Frontal cortex (tissue), 4 donors: ENCODE measurements around the gene NEK11. TPM values are rescaled to one million over a fixed set of nuclear protein-coding genes. Genes with fewer than 3 reads are reported as not detected.
"Not testable (repeated sequence)": the region's sequence is repeated elsewhere in the genome, so short reads cannot be mapped to it uniquely, and the experiment has no call there.

Experiments
- DNase-seq, 2 donors: peaks; one replicate each; pipeline ENCODE4 v3.0.0; 2012; ENCODE audit warnings: low spot score in 2 of 2
- FAIRE-seq: peaks from 2 replicates; lab custom pipeline; 2012; peaks lifted over from hg19 to GRCh38; lab: Jason Lieb, UNC
- total RNA-seq: library from RNA; depleted of rRNA; stranded (reverse); fragments of >200 nt; gene quantifications from one replicate; pipeline ENCODE4 v1.2.3, GENCODE V29; 2014
- donor health status: control.
- donor health status: control.
- donor health status: control.

The NEK11 gene
- total RNA-seq, 1 donor from 2014 or later: 28.1 TPM

DNA sequence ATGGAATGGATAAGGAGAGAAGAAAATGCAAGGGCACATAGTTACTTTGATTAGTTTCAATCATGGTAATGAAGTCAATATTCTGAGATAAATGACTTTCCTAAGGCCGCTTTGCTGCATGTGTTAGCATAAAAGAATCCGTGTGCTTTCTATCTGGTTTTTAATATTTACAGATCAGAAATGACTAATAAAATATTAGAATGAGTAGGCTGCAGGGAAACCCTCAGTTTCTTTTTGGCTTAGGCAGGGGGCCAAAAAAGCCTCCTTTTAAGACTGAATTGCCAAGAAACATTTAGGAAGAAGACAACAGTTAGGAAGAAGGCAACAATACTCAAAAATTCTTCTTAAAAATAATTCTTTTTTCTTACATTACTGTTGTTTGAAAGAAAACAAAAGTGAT is 11.6 kb downstream of the NEK11 start:
- no peak for FAIRE-seq
- no peak for DNase-seq

GRCh38 chr3:131042271-131042985 is 15.8 kb downstream of the NEK11 start:
- not testable (repeated sequence) for DNase-seq

DNA sequence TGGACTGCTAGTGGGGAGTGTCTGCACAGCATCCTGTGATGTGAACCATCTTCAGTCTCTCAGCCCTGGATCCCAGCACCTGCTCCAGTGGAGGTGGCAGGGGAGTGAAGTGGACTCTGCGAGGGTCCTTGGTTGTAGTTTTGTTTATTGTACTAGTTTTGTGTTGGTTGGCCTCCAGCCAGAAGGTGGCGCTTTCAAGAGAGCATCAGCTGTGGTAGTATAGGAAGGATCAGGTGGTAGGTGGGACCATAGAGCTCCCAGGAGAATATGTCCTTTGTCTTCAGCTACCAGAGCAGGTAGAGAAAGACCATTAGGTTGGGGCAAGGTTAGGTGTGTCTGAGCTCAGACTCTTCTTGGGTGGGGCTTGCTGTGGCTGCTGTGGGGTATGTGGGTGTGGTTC is 20.9 kb downstream of the NEK11 start:
- FAIRE-seq (no peak), DNase-seq (no peak)

More at GRCh38 chr3:131042271-131042985, 15.8 kb downstream of the NEK11 start:
- not testable (repeated sequence) for FAIRE-seq

DNA sequence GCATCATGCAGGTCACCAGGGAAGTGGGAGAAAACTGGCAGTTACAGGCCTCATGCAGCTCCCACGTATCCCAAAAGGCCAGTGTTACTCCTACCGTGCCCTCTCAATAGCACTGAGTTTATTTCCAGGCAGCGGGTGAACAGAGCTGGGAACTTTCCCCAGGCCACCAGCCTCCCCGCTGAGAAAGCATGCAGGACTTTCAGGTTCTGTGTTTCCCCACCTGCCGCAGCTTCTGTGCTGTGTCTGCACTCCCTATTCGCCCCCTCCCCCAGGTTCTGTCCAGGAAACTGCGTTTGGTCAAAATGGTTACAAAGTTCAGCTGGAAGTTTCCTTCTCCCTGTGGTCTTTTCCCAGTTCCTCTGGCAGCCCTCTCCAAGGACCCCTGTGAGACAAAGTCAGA is 21.4 kb downstream of the NEK11 start:
- DNase-seq (no peak), FAIRE-seq (no peak)

- DNase-seq: no peak
- FAIRE-seq: no peak
These were observed 23.3 kb downstream of the NEK11 start for GRCh38 chr3:131050001-131050400.

DNA sequence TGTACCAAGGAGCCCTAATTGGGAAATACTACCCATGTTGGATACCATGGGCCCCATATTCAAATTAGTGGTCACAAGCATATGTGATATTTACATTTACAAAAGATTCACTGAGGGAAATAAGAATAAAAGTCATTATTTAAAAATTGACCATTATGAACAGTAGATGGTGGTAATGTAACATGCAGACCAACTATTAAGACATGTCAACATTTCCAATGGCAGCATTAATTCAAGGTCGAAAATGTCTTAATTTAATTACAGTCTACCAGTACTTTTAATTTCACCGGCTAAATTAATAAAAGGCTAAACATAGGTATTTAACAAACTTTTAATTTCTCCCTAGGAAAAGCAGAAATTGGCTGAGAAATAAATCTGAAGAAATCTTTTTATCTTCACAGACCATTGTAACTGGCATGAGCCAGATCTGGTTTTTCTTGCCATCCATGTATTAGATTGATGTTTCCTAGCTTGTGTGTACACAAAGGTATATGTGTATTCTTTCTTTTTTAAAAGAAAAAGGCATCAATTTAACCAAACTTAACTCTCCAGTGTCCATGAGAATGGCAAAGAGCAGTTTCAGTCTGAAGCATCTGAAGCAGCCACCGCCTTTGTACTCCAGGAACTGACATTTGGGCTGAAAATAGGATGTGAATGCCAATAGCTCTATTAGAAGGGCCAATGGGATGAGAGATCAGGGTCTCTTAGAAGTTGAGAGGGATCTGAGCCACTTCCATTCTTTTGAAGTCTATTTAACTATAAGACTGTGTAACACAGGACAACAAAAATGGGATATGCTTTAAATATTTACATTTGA is 26.6 kb downstream of the NEK11 start:
- DNase-seq: no peak
- FAIRE-seq: peak; percentile 84

DNA sequence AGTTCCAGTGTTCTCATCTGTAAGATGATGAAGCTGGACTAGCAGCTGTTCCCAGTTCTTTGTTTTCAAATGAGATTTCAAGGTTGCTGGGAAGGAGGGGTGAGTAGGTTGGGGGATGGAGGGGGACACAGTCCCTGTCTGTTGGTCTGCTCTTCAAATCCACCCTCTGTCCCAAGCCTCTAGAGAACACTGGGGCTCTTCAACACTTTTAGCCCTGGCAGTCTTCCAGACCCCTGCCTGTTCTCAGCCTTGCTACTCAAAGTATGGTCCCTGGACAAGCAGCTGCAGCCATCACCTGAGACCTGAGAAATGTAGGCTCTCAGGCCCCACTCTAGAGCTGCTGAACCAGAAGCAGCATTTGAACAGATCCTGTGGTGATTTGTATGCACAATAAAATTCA is 41.3 kb downstream of the NEK11 start:
- FAIRE-seq (no peak), DNase-seq (no peak)

- no peak for FAIRE-seq
- no peak for DNase-seq
These were observed 45.5 kb downstream of the NEK11 start for GRCh38 chr3:131072099-131072559.

DNA sequence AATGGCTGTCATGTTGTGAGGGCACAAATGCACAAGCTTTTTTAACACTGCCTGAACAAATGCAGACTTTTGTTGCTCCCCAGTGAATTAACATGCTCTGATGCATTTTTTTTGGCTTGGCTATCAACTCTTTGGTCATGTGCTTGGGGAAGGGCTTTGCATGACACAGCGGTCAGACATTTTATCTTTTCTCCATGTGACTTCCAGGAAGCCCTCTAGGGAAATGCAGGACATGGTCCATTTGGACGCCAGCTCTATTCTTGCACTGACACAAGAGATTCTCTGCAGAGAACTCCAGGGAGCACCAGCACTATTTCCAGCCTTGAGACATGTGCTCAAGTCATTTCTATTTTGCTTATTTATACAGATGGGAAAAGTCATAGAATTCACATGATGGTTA is 46.2 kb downstream of the NEK11 start:
- FAIRE-seq: no peak
- no peak for DNase-seq

DNA sequence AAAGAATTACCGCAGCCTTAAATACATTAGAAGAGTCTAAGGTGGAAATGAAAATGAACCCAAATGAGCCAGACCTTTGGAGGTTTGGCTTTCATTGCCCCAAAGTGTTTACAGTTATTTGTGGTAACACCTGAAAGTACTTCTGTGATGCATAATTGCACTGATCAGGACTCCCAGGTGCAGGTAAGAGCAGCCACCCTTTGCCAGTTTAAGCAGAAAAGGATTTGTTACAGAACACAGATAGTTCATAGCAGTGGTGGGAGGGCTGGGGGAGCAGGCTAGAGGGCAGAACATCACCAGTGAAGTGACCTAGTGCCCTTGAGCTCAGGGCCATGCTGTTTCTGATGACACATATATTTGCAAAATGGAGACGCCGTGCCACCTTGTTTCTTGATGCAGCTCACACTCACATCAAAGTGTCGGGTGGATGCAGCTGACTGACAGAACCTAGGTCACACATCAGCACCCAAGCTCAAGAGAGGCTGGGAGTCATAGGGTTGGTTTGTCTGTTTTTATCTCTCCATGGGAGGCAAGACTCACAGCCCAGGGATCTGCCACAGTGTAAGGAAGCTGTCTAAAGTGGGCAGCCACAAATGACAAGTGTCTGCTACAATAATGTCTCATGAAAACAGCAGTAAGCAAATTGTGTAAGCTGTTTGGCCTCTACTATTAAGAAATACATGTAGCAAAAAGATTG is 49.1 kb downstream of the NEK11 start:
- DNase-seq (no peak), FAIRE-seq (no peak)

DNA sequence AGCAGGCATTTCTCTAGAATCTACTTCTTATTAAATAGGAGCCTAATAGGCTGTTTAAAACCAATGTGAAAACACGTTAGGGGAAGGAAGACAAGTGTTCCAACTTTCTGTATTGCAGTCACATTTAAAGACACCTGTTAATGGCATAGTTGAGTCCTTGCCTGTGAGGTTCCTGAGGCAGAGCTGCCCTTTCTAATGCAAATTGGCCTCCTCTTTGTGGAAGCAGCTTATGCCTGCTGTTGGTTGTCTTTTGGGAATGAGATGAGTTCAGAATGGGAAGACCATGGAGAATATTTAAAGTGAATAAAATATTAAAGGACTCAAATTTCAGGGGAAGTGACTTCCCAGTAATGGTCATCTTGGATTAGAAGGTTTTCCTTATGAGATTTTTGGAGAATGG is 51.2 kb downstream of the NEK11 start:
- DNase-seq (no peak), FAIRE-seq (no peak)

DNA sequence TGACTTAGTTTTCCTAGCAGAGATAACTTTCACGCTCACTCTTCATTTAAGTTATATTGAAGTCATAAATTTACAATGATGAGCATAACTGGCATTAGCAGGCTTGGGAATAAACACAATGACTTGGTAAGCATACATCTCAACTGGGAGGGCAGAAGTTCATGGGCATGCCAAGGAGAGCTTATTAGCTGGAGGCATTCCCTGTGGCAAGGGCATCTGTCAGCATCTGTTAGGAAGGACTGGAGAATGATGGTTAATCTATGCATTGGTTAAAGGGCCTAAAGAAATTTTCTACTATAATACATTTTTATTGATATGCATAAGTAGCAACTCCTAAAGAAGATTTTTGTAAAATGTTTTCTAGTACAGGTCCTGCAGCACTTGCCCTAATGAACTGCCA is 52.4 kb downstream of the NEK11 start:
- no peak for FAIRE-seq
- no peak for DNase-seq

DNA sequence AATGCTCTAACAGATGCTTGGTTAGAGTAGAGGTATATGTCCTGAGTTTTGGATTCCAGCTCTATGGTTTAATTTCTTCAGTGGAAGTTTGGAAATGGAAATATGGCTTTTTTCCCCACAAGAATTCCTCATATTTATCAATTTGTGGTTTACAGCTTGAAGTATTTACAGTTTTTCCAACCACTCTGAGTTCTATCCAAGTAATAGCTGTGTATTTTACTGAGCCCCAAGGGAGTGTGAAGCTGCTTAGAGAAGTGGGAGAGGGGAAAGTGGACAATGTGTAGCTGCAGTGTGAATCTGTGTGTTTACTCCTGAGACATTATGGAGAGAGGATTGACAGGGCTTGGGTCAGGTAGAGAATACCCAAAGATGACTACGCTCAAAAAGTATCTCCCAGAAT is 54.5 kb downstream of the NEK11 start:
- DNase-seq: no peak
- no peak for FAIRE-seq

- DNase-seq: no peak
- FAIRE-seq: no peak
These were observed 55.6 kb downstream of the NEK11 start for GRCh38 chr3:131082246-131082645.

- peak; percentile 41 to 49 for DNase-seq
- peak; percentile 19 for FAIRE-seq
These were observed 56.5 kb downstream of the NEK11 start for GRCh38 chr3:131082871-131083863.

GRCh38 chr3:131091768-131092167 is 65.1 kb downstream of the NEK11 start:
- DNase-seq (no peak), FAIRE-seq (no peak)

GRCh38 chr3:131107637-131108433 is 81.2 kb downstream of the NEK11 start:
- FAIRE-seq (no peak), DNase-seq (no peak)

GRCh38 chr3:131109156-131109555 is 82.5 kb downstream of the NEK11 start:
- FAIRE-seq (no peak), DNase-seq (no peak)

DNA sequence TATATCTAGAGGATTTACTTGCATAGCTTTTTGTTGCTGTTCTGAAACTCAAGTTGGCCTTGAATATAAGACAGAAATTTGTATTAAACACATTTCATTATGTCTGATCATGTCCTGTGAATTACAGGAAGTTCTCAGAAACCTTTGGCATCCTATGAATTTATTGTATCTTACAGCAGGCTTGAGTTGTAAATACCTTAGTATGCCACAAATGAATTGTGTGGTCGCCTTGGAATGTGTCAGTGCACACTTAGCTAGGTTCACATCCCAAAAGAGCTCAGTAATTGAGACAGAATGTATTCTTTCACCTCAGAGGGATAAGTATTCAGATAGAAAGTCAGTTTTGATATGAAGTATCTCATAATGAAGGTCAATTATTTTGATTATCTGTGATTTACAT is 83.4 kb downstream of the NEK11 start:
- no peak for FAIRE-seq
- no peak for DNase-seq
